LNCaP clone FGC (cell line): ENCODE results near the gene RSAD2.

Source experiments
- DNase-seq: peaks from one replicate; pipeline ENCODE4 v3.0.0-alpha.2; 2011; ENCODE audit warnings: low read depth
- H3K4me3 ChIP-seq: 2 replicates; pipeline ENCODE4 v1.5.1; 2011; ENCODE audit warnings: mild to moderate bottlenecking, low read depth, low read length, control low read depth
- TF ChIP-seq, protein P1 (sequence below): IDR thresholded peaks from 2 replicates; pipeline ENCODE4 v1.5.1; 2012; ENCODE audit warnings: mild to moderate bottlenecking; ENCODE audit not compliant: control insufficient read depth, insufficient read depth; ENCODE audit errors: extremely low read depth

RSAD2 gene

DNA sequence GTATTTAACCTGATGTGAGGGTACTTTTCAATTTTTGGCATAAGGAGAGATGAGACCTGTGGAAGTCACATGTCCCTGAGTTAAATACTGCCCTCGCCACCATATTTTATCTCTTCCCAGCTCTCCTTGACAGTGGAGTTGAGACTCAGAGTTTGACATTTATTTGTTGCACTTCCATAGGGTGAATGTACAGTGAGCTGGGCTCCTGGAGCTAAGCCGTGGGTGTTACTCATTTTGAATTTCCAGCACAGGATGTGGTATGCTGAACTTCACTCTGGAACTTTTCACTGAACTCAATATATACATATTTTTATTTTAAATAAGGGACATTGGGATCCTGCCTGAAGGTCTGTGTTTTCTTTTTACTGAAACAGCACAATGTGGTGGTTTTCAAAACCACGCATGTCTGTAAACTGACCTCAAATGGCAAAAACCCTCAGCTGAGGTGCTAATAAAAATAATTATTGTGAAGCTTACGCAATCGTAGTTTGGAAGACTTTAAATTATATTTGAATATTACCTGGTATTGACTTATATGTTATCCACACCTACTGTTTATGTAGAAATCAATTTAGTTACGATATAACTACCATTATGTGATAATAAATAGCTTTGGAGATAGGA lies 51.7 kb downstream of the RSAD2 start:
- no peak for DNase-seq
- TF ChIP-seq, protein P1, sequence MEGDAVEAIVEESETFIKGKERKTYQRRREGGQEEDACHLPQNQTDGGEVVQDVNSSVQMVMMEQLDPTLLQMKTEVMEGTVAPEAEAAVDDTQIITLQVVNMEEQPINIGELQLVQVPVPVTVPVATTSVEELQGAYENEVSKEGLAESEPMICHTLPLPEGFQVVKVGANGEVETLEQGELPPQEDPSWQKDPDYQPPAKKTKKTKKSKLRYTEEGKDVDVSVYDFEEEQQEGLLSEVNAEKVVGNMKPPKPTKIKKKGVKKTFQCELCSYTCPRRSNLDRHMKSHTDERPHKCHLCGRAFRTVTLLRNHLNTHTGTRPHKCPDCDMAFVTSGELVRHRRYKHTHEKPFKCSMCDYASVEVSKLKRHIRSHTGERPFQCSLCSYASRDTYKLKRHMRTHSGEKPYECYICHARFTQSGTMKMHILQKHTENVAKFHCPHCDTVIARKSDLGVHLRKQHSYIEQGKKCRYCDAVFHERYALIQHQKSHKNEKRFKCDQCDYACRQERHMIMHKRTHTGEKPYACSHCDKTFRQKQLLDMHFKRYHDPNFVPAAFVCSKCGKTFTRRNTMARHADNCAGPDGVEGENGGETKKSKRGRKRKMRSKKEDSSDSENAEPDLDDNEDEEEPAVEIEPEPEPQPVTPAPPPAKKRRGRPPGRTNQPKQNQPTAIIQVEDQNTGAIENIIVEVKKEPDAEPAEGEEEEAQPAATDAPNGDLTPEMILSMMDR, result no peak
- H3K4me3 ChIP-seq, result no peak overlapping the region

DNA sequence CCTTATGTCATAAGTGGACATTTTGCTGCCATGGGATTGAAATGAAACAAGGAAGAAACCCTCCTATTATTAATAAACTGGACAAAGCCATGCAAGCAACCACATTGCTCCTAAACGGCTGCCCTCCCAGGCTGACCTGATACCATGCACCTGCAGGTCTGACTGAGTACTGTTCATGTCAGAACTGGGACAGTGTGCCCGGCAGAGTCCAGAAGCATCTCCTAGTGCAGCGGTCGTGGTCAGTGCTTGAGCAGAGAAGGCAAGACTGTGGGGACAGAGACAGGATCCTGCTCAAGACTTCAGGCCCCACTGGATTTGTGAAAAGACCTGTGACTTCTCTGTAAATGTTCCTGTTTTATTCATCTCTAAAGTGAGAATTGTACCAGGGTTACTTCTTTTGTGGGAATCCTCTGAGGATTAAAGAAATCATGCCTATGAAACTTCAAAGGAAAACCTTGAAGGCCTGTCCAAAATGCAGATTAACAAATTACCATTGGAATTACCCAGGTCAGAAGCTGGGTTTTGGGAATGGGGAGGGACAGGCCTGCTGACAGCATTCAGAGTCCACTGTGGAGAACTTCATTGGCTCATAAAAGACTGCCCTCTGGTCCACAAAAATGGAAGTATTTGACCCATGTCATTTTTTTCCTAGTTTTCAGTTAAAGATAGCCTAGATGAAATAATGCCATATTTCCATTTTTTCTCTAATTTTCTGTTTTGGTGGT lies 53.5 kb downstream of the RSAD2 start:
- TF ChIP-seq, protein P1, result no peak
- no peak overlapping the region for H3K4me3 ChIP-seq
- DNase-seq, result no peak

DNA sequence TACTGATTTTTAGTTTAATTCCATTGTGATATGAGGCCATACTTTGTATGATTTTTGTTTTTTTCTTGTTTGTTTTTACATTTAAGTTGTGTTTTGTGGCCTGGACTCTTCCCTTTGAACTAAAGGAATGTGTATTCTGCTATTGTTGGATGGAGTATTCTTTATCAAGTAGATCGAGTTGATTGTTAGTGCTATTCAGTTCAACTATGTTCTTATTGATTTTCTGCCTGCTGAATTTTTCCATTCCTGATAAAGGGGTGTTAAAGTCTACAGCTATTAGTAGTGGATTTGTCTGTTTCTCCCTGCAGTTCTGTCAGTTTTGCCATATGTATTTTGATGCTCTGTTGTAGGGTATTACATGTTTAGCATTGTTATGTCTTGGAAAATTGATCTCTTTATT lies 54.2 kb downstream of the RSAD2 start:
- no peak overlapping the region for H3K4me3 ChIP-seq
- TF ChIP-seq, protein P1, result no peak
- no peak for DNase-seq

DNA sequence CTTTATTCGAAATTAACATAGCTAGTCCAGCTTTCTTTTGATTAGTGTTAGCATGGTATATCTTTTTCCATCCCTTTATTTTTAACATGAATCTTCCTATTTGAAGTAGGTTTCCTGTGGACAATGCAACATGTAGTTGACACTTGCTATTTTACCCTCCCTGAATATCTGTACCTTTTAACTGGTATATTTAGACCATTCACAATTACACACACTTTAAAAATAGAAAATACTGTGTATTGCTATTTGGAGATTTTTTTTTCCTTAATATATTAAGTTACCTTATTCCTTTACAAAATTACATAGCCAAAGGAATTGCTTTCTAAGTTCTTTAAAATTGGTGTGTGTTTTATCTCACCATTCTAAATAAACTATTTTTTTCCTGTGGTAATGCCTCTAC lies 54.6 kb downstream of the RSAD2 start:
- TF ChIP-seq, protein P1, result no peak
- H3K4me3 ChIP-seq, result no peak overlapping the region
- no peak for DNase-seq

DNA sequence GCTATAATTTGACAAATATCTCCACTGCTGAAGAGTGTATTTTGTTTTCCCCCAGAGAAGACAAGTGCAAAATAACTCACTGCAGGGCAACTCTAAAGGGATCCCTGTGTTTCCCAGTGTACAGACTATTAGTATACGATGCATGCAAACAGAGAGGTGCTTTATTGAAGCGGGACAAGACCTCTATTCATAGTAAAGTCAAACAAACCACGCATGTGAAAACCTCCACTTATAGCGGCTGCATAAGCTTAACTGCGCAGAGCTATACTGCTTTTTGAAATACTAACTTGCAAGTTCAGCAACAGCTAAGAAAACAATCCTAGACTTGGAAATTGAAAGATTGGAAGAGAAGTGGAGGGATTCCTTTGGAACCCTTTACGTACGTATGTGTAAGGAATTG lies 55.3 kb downstream of the RSAD2 start:
- TF ChIP-seq, protein P1, result no peak
- DNase-seq, result no peak
- H3K4me3 ChIP-seq, result no peak overlapping the region

DNA sequence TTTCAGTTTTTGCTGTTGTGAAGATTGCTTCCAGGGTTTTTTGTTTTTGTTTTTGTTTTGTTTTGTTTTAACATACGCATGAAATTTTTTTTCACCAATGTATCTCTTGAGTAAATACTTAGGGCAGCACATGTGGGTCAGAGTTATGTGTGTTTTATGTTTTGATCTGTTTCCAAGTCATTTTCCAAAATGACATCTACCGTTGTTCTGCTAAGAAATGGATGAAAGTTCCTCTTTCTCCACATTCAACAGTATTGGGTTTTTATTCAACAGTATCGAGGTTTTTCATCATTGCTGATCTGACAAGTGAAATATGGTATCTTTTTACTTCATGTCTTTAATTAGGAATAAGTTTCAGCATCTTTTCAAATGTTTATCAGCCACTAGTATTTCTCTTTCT lies 56.3 kb downstream of the RSAD2 start:
- H3K4me3 ChIP-seq, result no peak overlapping the region
- DNase-seq, result no peak
- TF ChIP-seq, protein P1, result no peak
